NCI-H2029 treated with DMSO at 0.1 percent for 48 hours (cell line): ENCODE measurements around the gene MTM1.

Experiments used
- DNase-seq: peaks from one replicate; lab custom pipeline; 2025; lab: John Stamatoyannopoulos, UW

MTM1 gene

DNA sequence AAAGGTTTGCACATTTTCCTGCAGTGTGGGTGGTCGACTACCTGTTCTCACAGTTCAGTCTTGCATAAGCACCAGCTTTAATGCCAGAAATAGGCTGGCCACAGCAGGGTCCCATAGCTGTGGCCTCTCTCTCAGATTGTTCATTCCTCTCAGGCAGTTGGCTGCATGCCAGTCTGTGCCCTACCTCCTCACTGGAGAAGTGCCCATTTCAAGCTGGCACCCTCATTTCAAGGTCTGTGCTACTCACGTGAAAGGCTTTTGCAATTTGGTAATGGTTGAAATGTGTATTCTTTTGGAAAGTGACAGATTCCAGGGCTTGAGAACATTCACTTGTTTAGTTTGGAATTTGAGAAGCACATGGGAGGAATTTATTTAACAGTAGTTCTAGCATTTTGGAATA, 95.9 kb downstream of the MTM1 start:
- peak; percentile 40 for DNase-seq

GRCh38 chrX:150676221-150676620, 107.8 kb downstream of the MTM1 start:
- no peak for DNase-seq

DNA sequence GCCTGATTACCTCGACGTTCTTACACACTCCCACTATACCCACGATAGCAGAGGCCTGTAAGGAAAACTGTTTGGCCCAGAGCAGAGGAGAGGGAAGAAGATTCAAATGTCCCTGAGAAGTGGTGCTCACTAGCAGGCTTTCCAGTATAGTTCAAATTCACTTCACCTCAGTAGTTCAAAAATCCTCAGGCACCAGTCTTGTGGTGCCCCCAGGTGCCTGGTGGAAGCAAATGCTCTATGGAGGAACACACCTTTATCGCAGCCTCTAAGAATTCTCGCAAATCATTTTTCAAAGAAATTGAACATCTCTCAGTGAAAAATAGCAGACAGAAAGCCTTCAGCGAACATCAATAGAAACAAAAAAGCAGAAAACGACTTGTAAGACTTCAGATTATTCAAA, 112.6 kb downstream of the MTM1 start:
- peak; percentile 3 for DNase-seq

- no peak for DNase-seq
Observed at GRCh38 chrX:150683112-150683511, 114.7 kb downstream of the MTM1 start.

- DNase-seq = peak; percentile 37
Observed at GRCh38 chrX:150683536-150684146, 115.2 kb downstream of the MTM1 start.

GRCh38 chrX:150688911-150689451, 120.6 kb downstream of the MTM1 start:
- DNase-seq = no peak

GRCh38 chrX:150690126-150690525, 121.7 kb downstream of the MTM1 start:
- DNase-seq = no peak

DNA sequence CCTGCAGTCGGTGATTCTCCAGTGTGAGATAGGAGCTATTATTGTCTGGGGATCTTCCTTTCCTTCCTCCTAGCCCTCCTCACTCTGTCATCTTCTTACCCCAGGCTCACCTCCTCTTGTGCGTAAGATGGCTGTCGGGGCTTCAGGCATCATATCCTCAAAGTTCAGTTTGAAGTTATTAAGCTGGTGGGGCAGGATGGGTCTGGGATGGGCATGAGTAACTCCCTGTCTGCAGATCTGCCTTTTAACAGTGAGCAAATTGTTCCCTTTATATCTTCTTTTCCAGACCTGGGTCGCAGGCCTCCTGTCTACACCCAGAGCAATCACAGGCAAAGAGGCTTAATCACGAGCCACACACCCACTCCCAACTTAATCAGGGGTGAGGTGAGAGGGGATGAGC, 123.9 kb downstream of the MTM1 start:
- DNase-seq = no peak

DNA sequence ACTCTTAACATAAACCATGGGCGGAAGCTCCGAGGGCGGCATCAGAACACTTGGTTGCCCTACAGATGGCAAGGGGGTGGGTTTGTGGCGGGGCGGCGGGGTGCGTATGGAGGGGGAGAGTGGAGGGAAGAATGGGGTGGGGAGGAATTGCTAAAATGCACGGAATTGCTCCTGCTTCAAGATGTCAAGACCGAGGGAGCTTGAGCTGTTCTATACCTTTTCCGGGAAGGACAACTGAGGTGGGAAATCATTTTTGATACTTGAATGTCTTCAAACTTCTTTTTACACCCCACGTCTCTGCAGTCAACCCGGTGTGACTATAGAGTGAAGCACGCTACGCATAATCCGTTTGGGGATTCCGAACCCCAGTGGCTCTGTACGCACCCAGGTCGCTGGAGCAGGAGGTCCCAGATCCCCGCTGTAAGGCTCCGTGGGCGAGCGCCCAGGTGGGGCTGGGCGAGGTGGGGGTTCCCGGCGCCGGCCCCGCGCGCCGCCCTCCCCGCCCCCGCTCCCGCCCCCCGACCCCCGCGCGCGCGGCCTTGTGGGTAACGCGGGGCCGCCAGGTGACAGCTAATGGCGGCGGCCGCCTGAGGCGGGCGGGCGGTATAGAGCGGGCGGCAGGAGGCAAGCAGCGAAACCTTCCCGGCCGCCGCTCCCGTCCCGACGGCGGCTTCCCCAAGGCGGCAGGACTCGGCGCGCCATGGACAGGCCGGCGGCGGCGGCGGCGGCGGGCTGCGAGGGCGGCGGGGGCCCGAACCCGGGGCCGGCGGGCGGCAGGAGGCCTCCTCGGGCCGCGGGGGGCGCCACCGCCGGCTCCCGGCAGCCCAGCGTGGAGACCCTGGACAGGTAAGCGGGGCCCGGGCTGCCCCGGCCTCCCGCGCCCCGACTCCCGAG, 124.7 kb downstream of the MTM1 start, which contains the start of gene MTMR1:
Gene MTMR1 (plus strand): TSS at position 566 of the 894 bp plus-strand sequence. CDS start 135 bp downstream, at position 701.
- no peak for DNase-seq

DNA sequence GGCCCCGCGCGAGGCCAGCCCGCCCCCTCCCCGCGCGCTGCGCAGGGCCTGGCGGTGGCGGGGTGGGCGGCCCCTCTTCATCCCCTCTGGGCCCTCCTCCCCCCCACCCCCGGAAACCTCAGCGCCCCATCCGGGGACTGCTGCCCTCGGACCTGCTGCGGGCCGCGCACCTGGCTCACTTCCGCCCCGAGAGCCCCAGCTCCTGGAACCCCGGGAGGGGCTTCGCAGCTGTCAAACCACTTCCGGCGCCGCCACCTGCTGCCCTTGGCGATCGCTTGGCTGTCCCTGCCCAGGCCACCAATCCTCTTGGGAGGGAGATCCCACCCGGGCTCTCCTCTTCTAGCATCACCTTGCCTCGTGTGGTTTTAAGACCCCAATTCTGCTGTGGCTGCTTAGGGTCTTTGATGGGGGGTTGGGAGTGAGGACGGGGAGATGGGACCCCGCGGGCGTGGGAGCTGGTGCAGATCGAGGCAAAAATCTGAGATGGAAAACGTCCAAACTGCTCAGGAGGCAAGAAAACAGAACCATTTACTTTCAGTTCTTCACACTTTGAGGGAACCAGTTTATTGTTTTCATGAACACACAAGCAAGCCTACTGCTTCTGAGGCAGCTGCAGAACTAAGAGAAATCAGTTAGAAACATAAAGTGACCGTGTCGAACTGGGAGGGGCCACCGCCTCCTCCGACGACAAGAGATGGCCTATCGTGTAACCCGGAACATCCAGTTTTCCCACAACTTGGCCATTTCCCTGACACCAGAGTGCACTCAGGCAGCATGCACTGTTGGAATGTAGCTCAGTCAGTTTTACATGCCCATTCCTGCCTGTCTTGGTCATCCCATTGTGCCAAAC, 125.5 kb downstream of the MTM1 start:
- peak; percentile 32 for DNase-seq

GRCh38 chrX:150694738-150695410, 126.5 kb downstream of the MTM1 start:
- DNase-seq = no peak

DNA sequence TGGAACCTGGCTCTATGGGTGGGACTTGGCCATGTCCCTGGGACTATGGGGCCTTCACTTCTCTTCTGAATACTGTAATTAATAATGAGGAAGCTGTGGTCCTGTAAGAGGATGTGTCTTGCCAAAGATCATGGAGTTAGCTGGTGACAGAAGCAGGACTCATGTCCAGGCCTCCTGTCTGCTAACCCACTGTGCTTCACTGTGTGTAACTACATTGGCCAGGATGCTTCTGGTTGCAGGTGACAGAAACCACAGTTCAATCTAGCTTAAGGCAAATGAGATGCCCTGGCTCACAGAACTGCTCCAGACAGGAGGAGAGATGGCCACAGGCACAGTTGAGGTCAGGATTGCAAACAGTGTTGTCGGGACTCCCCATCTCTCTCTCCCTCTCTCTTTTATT, 127.9 kb downstream of the MTM1 start:
- no peak for DNase-seq

- no peak for DNase-seq
Observed at GRCh38 chrX:150696866-150697265, 128.4 kb downstream of the MTM1 start.

GRCh38 chrX:150697641-150698040, 129.2 kb downstream of the MTM1 start:
- no peak for DNase-seq

GRCh38 chrX:150698981-150699380, 130.6 kb downstream of the MTM1 start:
- no peak for DNase-seq

- no peak for DNase-seq
Observed at GRCh38 chrX:150700107-150700506, 131.7 kb downstream of the MTM1 start.

GRCh38 chrX:150701377-150701776, 133.0 kb downstream of the MTM1 start:
- no peak for DNase-seq

GRCh38 chrX:150702966-150703694, 134.7 kb downstream of the MTM1 start:
- DNase-seq = no peak

- DNase-seq = no peak
Observed at GRCh38 chrX:150703695-150703974, 135.2 kb downstream of the MTM1 start.

- DNase-seq = no peak
Observed at GRCh38 chrX:150704030-150704613, 135.7 kb downstream of the MTM1 start.

DNA sequence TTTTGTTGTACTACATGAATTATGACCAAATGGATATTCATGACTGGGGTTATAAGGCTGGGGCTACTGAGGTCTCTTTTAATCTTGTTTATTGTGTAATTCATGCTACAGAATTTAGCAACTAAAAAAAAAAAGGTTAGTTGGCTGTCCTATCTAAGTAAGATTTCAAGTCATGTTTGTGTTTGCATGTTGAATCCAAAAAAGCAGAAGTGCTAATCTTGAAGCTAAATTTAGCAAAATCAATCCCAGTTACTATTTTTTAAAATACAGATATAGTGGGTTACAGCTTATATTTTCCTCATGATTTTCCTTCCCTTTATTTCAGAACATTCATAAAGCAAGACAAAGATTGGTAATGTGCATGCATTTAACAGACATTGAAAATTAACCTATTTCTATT, 144.2 kb downstream of the MTM1 start:
- DNase-seq = no peak
